SJCRH30 (cell line): ENCODE data around the gene PPP1R14D. TPM values are rescaled to one million over a fixed set of nuclear protein-coding genes. Genes with fewer than 3 reads are reported as not detected.

Source experiments
- DNase-seq, 2 experiments: peaks; one replicate each; pipeline ENCODE4 v3.0.0-alpha.2; 2015 to 2020
- H3K27ac ChIP-seq: fragments of 250-450 bp; sonication (Bioruptor Pico); 2 replicates; pipeline ENCODE4 v1.5.1; 2020; ENCODE audit warnings: mild to moderate bottlenecking, moderate library complexity
- H3K27me3 ChIP-seq: fragments of 250-450 bp; sonication (Bioruptor Pico); 2 replicates; pipeline ENCODE4 v1.5.1; 2020; ENCODE audit warnings: mild to moderate bottlenecking, moderate library complexity
- H3K36me3 ChIP-seq: fragments of 250-450 bp; sonication (Bioruptor Pico); 2 replicates; pipeline ENCODE4 v1.5.1; 2020; ENCODE audit warnings: mild to moderate bottlenecking, moderate library complexity
- H3K4me1 ChIP-seq: fragments of 250-450 bp; sonication (Bioruptor Pico); 2 replicates; pipeline ENCODE4 v1.5.1; 2020; ENCODE audit warnings: mild to moderate bottlenecking, moderate library complexity
- H3K4me3 ChIP-seq: fragments of 250-450 bp; sonication (Bioruptor Pico); 2 replicates; pipeline ENCODE4 v1.5.1; 2020; ENCODE audit warnings: mild to moderate bottlenecking, moderate library complexity
- H3K9me3 ChIP-seq: fragments of 250-450 bp; sonication (Bioruptor Pico); replicated peaks from 2 replicates; pipeline ENCODE4 v1.5.1; 2020; ENCODE audit warnings: mild to moderate bottlenecking, moderate library complexity
- total RNA-seq: library from RNA; depleted of rRNA; stranded (reverse); fragments of >200 nt; shearing (Covaris generic); gene quantifications from 2 replicates; pipeline ENCODE4 v1.2.3, GENCODE V29; 2014

Gene PPP1R14D
- total RNA-seq, 1 experiment from 2014 or later, result not detected

- Histone ChIP-seq H3K27me3 (no peaks in the 10 kb centered on the region), H3K36me3 (no peaks in the 10 kb centered on the region), H3K4me3 (no peak overlapping the region), H3K4me1 (peaks cover 7% of the 10 kb centered on the region), H3K27ac (no peak overlapping the region), H3K9me3 (no peaks in the 10 kb centered on the region)
- no peak for DNase-seq
Observed at GRCh38 chr15:40812721-40813425, 15.6 kb downstream of the PPP1R14D start.

- H3K27ac ChIP-seq, result no peak overlapping the region
- H3K27me3 ChIP-seq, result no peaks in the 10 kb centered on the region
- no peaks in the 10 kb centered on the region for H3K9me3 ChIP-seq
- DNase-seq, result no peak
- no peaks in the 10 kb centered on the region for H3K36me3 ChIP-seq
- no peak overlapping the region for H3K4me3 ChIP-seq
- no peaks in the 10 kb centered on the region for H3K4me1 ChIP-seq
Observed at GRCh38 chr15:40808861-40809450, 19.6 kb downstream of the PPP1R14D start.

- Histone ChIP-seq H3K4me3 (peak overlapping the region; percentile 89), H3K4me1 (no peaks in the 10 kb centered on the region), H3K27me3 (no peaks in the 10 kb centered on the region), H3K9me3 (no peaks in the 10 kb centered on the region), H3K27ac (no peak overlapping the region; the same call in 1 of the 2 replicates), H3K36me3 (no peaks in the 10 kb centered on the region)
- DNase-seq, result no peak
Observed at GRCh38 chr15:40807888-40808461, 20.5 kb downstream of the PPP1R14D start.

- H3K27ac ChIP-seq, result peak within 1 kb of the TSS; percentile 76
- DNase-seq, result peak; percentile 99
- no peaks in the 10 kb centered on the region for H3K36me3 ChIP-seq
- H3K4me3 ChIP-seq, result peak within 1 kb of the TSS; percentile 89
- no peaks in the 10 kb centered on the region for H3K9me3 ChIP-seq
- no peaks in the 10 kb centered on the region for H3K4me1 ChIP-seq
- no peaks in the 10 kb centered on the region for H3K27me3 ChIP-seq
Observed at GRCh38 chr15:40807028-40807887, 21.2 kb downstream of the PPP1R14D start, which contains the start of the genes DNAJC17 and ZFYVE19. TSS of gene DNAJC17 (minus strand) at chr15:40807473. CDS start at chr15:40807446, 27 bp downstream. TSS of gene ZFYVE19 (plus strand) at chr15:40807089. CDS start at chr15:40807590, 501 bp downstream.

GRCh38 chr15:40806672-40807027, 21.9 kb downstream of the PPP1R14D start:
- Histone ChIP-seq H3K27ac (peak overlapping the region; percentile 76), H3K27me3 (no peaks in the 10 kb centered on the region), H3K36me3 (no peaks in the 10 kb centered on the region), H3K4me1 (no peaks in the 10 kb centered on the region), H3K9me3 (no peaks in the 10 kb centered on the region), H3K4me3 (peak overlapping the region; percentile 89)
- DNase-seq, result no peak

- no peak overlapping the region for H3K27ac ChIP-seq
- no peaks in the 10 kb centered on the region for H3K9me3 ChIP-seq
- no peaks in the 10 kb centered on the region for H3K27me3 ChIP-seq
- H3K36me3 ChIP-seq, result no peaks in the 10 kb centered on the region
- no peaks in the 10 kb centered on the region for H3K4me1 ChIP-seq
- H3K4me3 ChIP-seq, result no peak overlapping the region
- no peak for DNase-seq
Observed at GRCh38 chr15:40803688-40804087, 24.8 kb downstream of the PPP1R14D start.

GRCh38 chr15:40803076-40803475, 25.4 kb downstream of the PPP1R14D start:
- H3K36me3 ChIP-seq, result no peaks in the 10 kb centered on the region
- no peaks in the 10 kb centered on the region for H3K9me3 ChIP-seq
- no peak overlapping the region for H3K4me3 ChIP-seq
- no peak overlapping the region for H3K27ac ChIP-seq
- no peaks in the 10 kb centered on the region for H3K27me3 ChIP-seq
- no peaks in the 10 kb centered on the region for H3K4me1 ChIP-seq
- no peak for DNase-seq

GRCh38 chr15:40799523-40799922, 29.0 kb downstream of the PPP1R14D start:
- no peaks in the 10 kb centered on the region for H3K9me3 ChIP-seq
- no peak overlapping the region for H3K27ac ChIP-seq
- no peaks in the 10 kb centered on the region for H3K27me3 ChIP-seq

GRCh38 chr15:40796512-40796911, 32.0 kb downstream of the PPP1R14D start:
- Histone ChIP-seq H3K27me3 (no peaks in the 10 kb centered on the region), H3K36me3 (peaks cover 2% of the 10 kb centered on the region), H3K9me3 (no peaks in the 10 kb centered on the region), H3K4me3 (no peak overlapping the region), H3K27ac (no peak overlapping the region), H3K4me1 (no peaks in the 10 kb centered on the region; the same call in 1 of the 2 replicates)
- DNase-seq, result no peak

More at GRCh38 chr15:40799523-40799922, 29.0 kb downstream of the PPP1R14D start:
- Histone ChIP-seq H3K36me3 (peaks cover 2% of the 10 kb centered on the region; the same call in 1 of the 2 replicates), H3K4me3 (no peak overlapping the region), H3K4me1 (no peaks in the 10 kb centered on the region)
- no peak for DNase-seq

- Histone ChIP-seq H3K4me3 (no peak overlapping the region), H3K27ac (no peak overlapping the region)
- no peak for DNase-seq
Observed at GRCh38 chr15:40796041-40796440, 32.5 kb downstream of the PPP1R14D start.

GRCh38 chr15:40793216-40793989, 35.1 kb downstream of the PPP1R14D start:
- no peak overlapping the region for H3K27ac ChIP-seq

More at GRCh38 chr15:40796041-40796440, 32.5 kb downstream of the PPP1R14D start:
- Histone ChIP-seq H3K27me3 (no peaks in the 10 kb centered on the region), H3K4me1 (no peaks in the 10 kb centered on the region; the same call in 1 of the 2 replicates), H3K9me3 (no peaks in the 10 kb centered on the region), H3K36me3 (peaks cover 2% of the 10 kb centered on the region)

GRCh38 chr15:40792394-40792793, 36.1 kb downstream of the PPP1R14D start:
- Histone ChIP-seq H3K4me3 (no peak overlapping the region), H3K27me3 (no peaks in the 10 kb centered on the region), H3K36me3 (no peaks in the 10 kb centered on the region; the same call in 1 of the 2 replicates), H3K9me3 (no peaks in the 10 kb centered on the region), H3K27ac (no peak overlapping the region), H3K4me1 (peaks cover 19% of the 10 kb centered on the region)
- no peak for DNase-seq

More at GRCh38 chr15:40793216-40793989, 35.1 kb downstream of the PPP1R14D start:
- H3K4me3 ChIP-seq, result no peak overlapping the region
- no peak for DNase-seq
- H3K36me3 ChIP-seq, result peaks cover 2% of the 10 kb centered on the region
- H3K9me3 ChIP-seq, result no peaks in the 10 kb centered on the region
- H3K27me3 ChIP-seq, result no peaks in the 10 kb centered on the region
- peaks cover 11% of the 10 kb centered on the region for H3K4me1 ChIP-seq

GRCh38 chr15:40790718-40791117, 37.8 kb downstream of the PPP1R14D start:
- Histone ChIP-seq H3K9me3 (no peaks in the 10 kb centered on the region), H3K4me1 (peaks cover 22% of the 10 kb centered on the region), H3K36me3 (no peaks in the 10 kb centered on the region; the same call in 1 of the 2 replicates), H3K27ac (no peak overlapping the region), H3K27me3 (no peaks in the 10 kb centered on the region), H3K4me3 (no peak overlapping the region)
- no peak for DNase-seq

- no peak for DNase-seq
- no peaks in the 10 kb centered on the region; the same call in 1 of the 2 replicates for H3K36me3 ChIP-seq
- H3K4me3 ChIP-seq, result no peak overlapping the region
- no peaks in the 10 kb centered on the region for H3K9me3 ChIP-seq
- no peaks in the 10 kb centered on the region for H3K27me3 ChIP-seq
- peaks cover 22% of the 10 kb centered on the region for H3K4me1 ChIP-seq
- no peak overlapping the region for H3K27ac ChIP-seq
Observed at GRCh38 chr15:40789999-40790398, 38.5 kb downstream of the PPP1R14D start.
